ENCODE measurements around the gene RSF1. TPM values are rescaled to one million over a fixed set of nuclear protein-coding genes. Genes with fewer than 3 reads are reported as not detected.
A peak's percentile ranks its signal among the peaks of the same experiment; 100 is the strongest.

Gene RSF1
- polyA plus RNA-seq, 1 of the 3 experiments (the other 2 are of a cell fraction), result 8.4 TPM

- TF ChIP-seq NFIC (IDR thresholded peaks at IDR 0.05; ENCODE audit: borderline replicate concordance), result no peak
- TF ChIP-seq, protein P1, sequence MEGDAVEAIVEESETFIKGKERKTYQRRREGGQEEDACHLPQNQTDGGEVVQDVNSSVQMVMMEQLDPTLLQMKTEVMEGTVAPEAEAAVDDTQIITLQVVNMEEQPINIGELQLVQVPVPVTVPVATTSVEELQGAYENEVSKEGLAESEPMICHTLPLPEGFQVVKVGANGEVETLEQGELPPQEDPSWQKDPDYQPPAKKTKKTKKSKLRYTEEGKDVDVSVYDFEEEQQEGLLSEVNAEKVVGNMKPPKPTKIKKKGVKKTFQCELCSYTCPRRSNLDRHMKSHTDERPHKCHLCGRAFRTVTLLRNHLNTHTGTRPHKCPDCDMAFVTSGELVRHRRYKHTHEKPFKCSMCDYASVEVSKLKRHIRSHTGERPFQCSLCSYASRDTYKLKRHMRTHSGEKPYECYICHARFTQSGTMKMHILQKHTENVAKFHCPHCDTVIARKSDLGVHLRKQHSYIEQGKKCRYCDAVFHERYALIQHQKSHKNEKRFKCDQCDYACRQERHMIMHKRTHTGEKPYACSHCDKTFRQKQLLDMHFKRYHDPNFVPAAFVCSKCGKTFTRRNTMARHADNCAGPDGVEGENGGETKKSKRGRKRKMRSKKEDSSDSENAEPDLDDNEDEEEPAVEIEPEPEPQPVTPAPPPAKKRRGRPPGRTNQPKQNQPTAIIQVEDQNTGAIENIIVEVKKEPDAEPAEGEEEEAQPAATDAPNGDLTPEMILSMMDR (IDR thresholded peaks at IDR 0.05), result peak; percentile 73
- TF ChIP-seq PBX3 (IDR thresholded peaks at IDR 0.05), result peak; percentile 25
- TF ChIP-seq, protein P2, sequence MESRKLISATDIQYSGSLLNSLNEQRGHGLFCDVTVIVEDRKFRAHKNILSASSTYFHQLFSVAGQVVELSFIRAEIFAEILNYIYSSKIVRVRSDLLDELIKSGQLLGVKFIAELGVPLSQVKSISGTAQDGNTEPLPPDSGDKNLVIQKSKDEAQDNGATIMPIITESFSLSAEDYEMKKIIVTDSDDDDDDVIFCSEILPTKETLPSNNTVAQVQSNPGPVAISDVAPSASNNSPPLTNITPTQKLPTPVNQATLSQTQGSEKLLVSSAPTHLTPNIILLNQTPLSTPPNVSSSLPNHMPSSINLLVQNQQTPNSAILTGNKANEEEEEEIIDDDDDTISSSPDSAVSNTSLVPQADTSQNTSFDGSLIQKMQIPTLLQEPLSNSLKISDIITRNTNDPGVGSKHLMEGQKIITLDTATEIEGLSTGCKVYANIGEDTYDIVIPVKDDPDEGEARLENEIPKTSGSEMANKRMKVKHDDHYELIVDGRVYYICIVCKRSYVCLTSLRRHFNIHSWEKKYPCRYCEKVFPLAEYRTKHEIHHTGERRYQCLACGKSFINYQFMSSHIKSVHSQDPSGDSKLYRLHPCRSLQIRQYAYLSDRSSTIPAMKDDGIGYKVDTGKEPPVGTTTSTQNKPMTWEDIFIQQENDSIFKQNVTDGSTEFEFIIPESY (IDR thresholded peaks at IDR 0.05; ENCODE audit: borderline replicate concordance, low read depth), result no peak; the same call in 1 of the 2 replicates
- no peak for TF ChIP-seq EZH2phosphoT487 (IDR thresholded peaks at IDR 0.05; ENCODE audit: borderline replicate concordance, low read depth)
- peak; percentile 56 for TF ChIP-seq SMC3 (IDR thresholded peaks at IDR 0.05; ENCODE audit: low read depth, low read length)
Measured at GRCh38 chr11:77820565-77821348, at the start of gene RSF1, which contains the start of gene AAMDC (continued).

- no peak overlapping the region for H3K9ac ChIP-seq
- H3K27me3 ChIP-seq (ENCODE audit: insufficient read depth), result no peaks in the 10 kb centered on the region
- WGBS (ENCODE audit: low lambda C conversion rate), result 97% methylated on average over 4 of the region's 4 CpGs
- no peak overlapping the region for H3K27ac ChIP-seq (ENCODE audit: low read depth in 2 of 2, low read length in 1 of 2)
- H3F3A ChIP-seq (replicated peaks; ENCODE audit: insufficient read depth), result peaks cover 12% of the 10 kb centered on the region
- H3K79me2 ChIP-seq (ENCODE audit: insufficient read depth), result no peaks in the 10 kb centered on the region
- peaks cover 9 to 13% of the 10 kb centered on the region in 2 experiments; a peak in 3 of 4 replicates for H3K4me1 ChIP-seq (ENCODE audit: control insufficient read depth in 1 of 2, insufficient read depth in 2 of 2, low read depth in 1 of 2, low read length in 1 of 2)
- H3K9me2 ChIP-seq, result no peaks in the 10 kb centered on the region
- H2AFZ ChIP-seq (ENCODE audit: low read depth), result no peak overlapping the region
- CTCF ChIA-PET, result no interaction called here
- no peaks in the 10 kb centered on the region for H3K9me3 ChIP-seq
- POLR2A ChIA-PET, result no interaction called here
- H3K4me3 ChIP-seq (ENCODE audit: low read depth in 2 of 2, low read length in 1 of 2), result no peak overlapping the region
- H4K20me1 ChIP-seq (ENCODE audit: insufficient read depth), result no peaks in the 10 kb centered on the region
- DNase-seq, result no peak
- H3K36me3 ChIP-seq (replicated peaks in 1 of 2; ENCODE audit: control insufficient read depth in 1 of 2, insufficient read depth in 2 of 2, low read length in 1 of 2), result peaks cover 29 to 35% of the 10 kb centered on the region in 2 experiments
- no peak overlapping the region for H3K4me2 ChIP-seq
- TF ChIP-seq MEF2A (IDR thresholded peaks at IDR 0.05; ENCODE audit: borderline replicate concordance, low read depth), result no peak
- no peak for TF ChIP-seq SIN3A (IDR thresholded peaks at IDR 0.05; ENCODE audit: borderline replicate concordance, low read depth, low read length)
- no peak for TF ChIP-seq POLR2AphosphoS5 (IDR thresholded peaks at IDR 0.05; ENCODE audit: low read depth, low read length)
- TF ChIP-seq, protein P3, sequence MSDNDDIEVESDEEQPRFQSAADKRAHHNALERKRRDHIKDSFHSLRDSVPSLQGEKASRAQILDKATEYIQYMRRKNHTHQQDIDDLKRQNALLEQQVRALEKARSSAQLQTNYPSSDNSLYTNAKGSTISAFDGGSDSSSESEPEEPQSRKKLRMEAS (IDR thresholded peaks at IDR 0.05; ENCODE audit: low read depth), result no peak
- no peak for TF ChIP-seq NFIC (IDR thresholded peaks at IDR 0.05; ENCODE audit: borderline replicate concordance)
- TF ChIP-seq, protein P4, sequence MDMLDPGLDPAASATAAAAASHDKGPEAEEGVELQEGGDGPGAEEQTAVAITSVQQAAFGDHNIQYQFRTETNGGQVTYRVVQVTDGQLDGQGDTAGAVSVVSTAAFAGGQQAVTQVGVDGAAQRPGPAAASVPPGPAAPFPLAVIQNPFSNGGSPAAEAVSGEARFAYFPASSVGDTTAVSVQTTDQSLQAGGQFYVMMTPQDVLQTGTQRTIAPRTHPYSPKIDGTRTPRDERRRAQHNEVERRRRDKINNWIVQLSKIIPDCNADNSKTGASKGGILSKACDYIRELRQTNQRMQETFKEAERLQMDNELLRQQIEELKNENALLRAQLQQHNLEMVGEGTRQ (IDR thresholded peaks at IDR 0.05; ENCODE audit: borderline replicate concordance, low read depth, low read length), result no peak
- no peak for TF ChIP-seq NRF1 (IDR thresholded peaks at IDR 0.05; ENCODE audit: low read depth, low read length)
- TF ChIP-seq FOSL2 (IDR thresholded peaks at IDR 0.05; ENCODE audit: borderline replicate concordance, low read depth), result no peak
- no peak for TF ChIP-seq USF1 (IDR thresholded peaks at IDR 0.05; ENCODE audit: borderline replicate concordance, low read depth)
- TF ChIP-seq, protein P2 (IDR thresholded peaks at IDR 0.05; ENCODE audit: borderline replicate concordance, low read depth), result no peak
- TF ChIP-seq ELF1 (IDR thresholded peaks at IDR 0.05), result no peak
- no peak for TF ChIP-seq GATA2 (CRISPR knock-in tag; IDR thresholded peaks at IDR 0.05)
- TF ChIP-seq EP300 (IDR thresholded peaks at IDR 0.05; ENCODE audit: borderline replicate concordance in 1 of 2, low read depth in 1 of 2, low read length in 1 of 2), result no peak
- no peak for TF ChIP-seq FOXJ3 (CRISPR knock-in tag; IDR thresholded peaks at IDR 0.05)
- TF ChIP-seq RFX5 (IDR thresholded peaks at IDR 0.05; ENCODE audit: low read length), result no peak
Measured at GRCh38 chr11:77868744-77869143, 48.2 kb upstream of the RSF1 start.

Measured in SK-N-SH (cell line).